ENCODE data around the gene SHISA9. TPM values are rescaled to one million over a fixed set of nuclear protein-coding genes. Genes with fewer than 3 reads are reported as not detected.

SHISA9 gene
- polyA plus RNA-seq, 1 donor from 2014 or later: not detected

- no peak overlapping the region for H3K4me3 Mint-ChIP-seq
- no peaks in the 10 kb centered on the region for H3K36me3 Mint-ChIP-seq
- H3K9me3 Mint-ChIP-seq: peaks cover 5 to 7% (median 6%) of the 10 kb centered on the region in 3 donors
- H3K4me1 Mint-ChIP-seq: no peaks in the 10 kb centered on the region
- no peak overlapping the region for H3K27ac Mint-ChIP-seq
- H3K27me3 Mint-ChIP-seq: no peaks in the 10 kb centered on the region
Observed at GRCh38 chr16:13105427-13105826, 204.0 kb downstream of the SHISA9 start.

DNA sequence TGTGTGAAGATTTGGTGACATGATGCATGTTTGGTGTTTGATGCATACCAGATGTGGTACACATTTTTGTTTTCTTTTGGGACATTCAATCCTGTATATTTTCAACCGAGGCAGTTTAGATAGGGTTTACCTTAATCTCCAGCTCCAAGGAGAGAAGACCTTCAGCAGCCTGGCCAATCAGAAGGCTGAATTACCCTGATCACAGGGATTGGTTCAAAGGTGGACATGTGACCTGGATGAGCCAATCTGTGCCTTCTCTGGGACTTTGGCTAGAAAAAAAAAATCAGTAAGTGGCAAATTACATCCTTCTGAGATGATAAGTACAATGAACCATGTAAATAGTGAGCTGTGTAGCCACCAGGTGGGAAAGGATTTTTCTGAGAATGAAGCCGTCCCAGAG lies 205.1 kb downstream of the SHISA9 start:
- Mint-ChIP-seq H3K36me3 (no peaks in the 10 kb centered on the region), H3K27ac (no peak overlapping the region), H3K4me3 (no peak overlapping the region), H3K4me1 (no peaks in the 10 kb centered on the region), H3K27me3 (no peaks in the 10 kb centered on the region), H3K9me3 (peaks cover 5 to 7% (median 6%) of the 10 kb centered on the region in 3 donors)

DNA sequence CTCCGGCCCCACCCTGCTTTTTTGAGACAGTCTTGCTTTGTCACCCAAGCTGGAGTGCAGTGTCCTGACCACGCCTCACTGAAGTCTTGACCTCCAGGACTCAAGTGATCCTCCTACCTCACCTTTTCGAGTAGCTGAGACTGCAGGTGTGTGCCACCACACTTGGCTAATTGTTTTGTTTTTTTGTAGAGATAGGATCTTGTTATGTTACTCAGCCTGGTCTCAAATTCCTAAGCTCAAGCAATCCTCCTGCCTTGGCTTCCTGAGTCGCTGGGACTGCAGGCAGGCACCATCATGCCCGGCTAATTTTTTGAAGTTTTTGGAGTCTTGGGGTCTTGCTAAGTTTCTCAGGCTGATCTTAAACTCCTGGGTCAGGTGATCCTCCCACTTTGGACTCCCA lies 206.7 kb downstream of the SHISA9 start:
- Mint-ChIP-seq H3K27ac (no peak overlapping the region), H3K9me3 (peaks cover 5 to 8% (median 7%) of the 10 kb centered on the region in 3 donors), H3K4me3 (no peak overlapping the region), H3K27me3 (no peaks in the 10 kb centered on the region), H3K4me1 (no peaks in the 10 kb centered on the region), H3K36me3 (peaks cover 2% of the 10 kb centered on the region)

DNA sequence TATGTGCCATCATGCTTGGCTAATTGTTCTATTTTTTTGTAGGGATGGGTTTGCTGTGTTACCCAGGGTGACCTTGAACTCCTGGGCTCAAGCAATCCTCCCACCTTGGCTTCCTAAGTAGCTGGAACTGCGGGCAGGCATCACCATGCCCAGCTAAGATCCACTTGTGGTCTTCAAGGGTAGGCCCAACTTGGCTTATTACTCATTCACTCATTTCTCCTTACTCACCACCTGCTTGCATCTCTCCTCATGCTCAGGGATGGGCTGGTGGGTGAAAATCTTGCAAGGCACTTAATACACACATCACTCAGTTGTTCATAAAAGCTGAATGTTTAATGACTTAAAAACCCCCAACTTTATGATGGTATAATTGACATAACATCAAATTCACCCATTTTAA lies 207.8 kb downstream of the SHISA9 start:
- Mint-ChIP-seq H3K9me3 (peaks cover 5 to 8% (median 7%) of the 10 kb centered on the region in 3 donors), H3K4me3 (no peak overlapping the region), H3K27ac (no peak overlapping the region), H3K4me1 (no peaks in the 10 kb centered on the region), H3K27me3 (no peaks in the 10 kb centered on the region), H3K36me3 (peaks cover 2% of the 10 kb centered on the region)

DNA sequence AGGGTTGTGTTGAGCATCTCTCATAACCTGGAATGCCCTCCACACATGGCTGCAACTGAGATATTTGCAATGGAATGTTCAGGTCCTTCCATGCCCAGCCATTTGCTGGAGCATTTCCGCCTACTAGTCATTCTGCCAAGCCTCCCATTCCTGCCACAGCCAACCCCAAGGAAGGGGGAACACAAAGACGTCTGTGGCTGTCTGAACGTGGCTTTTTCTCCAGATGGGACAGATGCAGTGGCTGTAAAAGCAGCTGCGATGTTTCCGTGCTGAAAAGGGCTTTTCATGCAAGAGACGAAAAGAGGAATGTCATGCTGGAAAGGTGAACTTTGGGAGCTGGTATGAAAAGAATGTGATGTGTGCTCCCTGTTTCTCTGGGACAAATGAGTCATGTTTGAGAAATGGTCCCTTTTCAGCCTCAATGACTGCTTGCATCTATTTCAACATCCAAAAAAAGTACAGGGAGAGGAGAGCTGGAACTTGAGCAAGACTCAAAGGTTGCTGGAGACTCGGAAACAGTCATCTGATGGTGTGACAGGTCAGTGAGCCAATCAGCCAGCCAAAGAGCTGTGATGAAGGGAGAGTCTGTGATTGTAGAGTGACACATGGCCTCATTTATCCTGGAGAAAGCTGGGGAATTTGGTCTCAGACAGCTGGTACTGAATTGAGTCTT lies 208.9 kb downstream of the SHISA9 start:
- no peaks in the 10 kb centered on the region for H3K27me3 Mint-ChIP-seq
- H3K4me3 Mint-ChIP-seq: no peak overlapping the region
- no peaks in the 10 kb centered on the region for H3K4me1 Mint-ChIP-seq
- H3K36me3 Mint-ChIP-seq: peaks cover 2% of the 10 kb centered on the region
- H3K27ac Mint-ChIP-seq: no peak overlapping the region
- peaks cover 0 to 5% (median 5%) of the 10 kb centered on the region in 3 donors for H3K9me3 Mint-ChIP-seq

DNA sequence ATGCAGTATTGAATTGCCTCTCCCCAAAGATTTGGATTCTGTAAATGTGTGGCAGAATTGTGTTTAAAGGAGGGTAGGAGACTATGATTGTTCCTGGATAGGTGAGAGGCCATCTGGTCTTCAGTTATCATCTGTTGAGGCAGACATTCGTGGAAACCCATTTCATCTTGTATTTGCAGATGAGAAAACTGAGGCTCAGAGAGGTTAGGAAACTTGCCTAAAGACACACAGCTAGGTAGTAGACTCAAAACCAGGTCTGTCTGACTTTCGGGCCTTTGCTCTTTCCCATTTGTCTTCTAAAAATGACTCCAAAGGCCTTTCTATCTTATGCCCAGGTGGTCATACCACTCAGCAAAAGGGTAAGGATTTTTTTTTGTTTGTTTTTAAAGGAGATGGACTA lies 210.3 kb downstream of the SHISA9 start:
- H3K4me1 Mint-ChIP-seq: no peaks in the 10 kb centered on the region
- H3K27me3 Mint-ChIP-seq: no peaks in the 10 kb centered on the region
- peaks cover 0 to 9% (median 3%) of the 10 kb centered on the region in 3 donors for H3K9me3 Mint-ChIP-seq
- H3K36me3 Mint-ChIP-seq: peaks cover 2% of the 10 kb centered on the region
- no peak overlapping the region for H3K4me3 Mint-ChIP-seq
- H3K27ac Mint-ChIP-seq: no peak overlapping the region

DNA sequence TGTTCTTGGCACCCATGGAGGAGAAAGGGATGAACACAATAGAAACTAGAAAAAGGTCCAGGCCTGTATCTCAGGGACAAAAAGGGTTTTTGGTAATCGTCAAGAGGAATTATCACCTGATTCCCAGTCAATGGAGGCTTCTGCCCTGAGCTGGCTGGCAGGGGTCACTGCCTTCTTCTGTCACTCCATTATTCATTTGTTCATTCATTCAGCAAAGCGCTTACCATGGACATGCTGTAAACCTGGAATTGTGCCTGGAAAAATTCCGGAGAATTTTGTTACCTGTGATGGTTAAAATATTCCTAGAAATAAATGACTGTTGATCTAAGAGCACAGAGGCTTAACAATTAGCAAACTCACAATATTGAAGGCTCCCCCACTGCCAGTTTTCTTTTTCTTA lies 212.3 kb downstream of the SHISA9 start:
- Mint-ChIP-seq H3K4me1 (no peaks in the 10 kb centered on the region), H3K27me3 (no peaks in the 10 kb centered on the region), H3K4me3 (no peak overlapping the region), H3K36me3 (peaks cover 2% of the 10 kb centered on the region), H3K27ac (no peak overlapping the region), H3K9me3 (peaks cover 0 to 4% (median 2%) of the 10 kb centered on the region in 3 donors)

DNA sequence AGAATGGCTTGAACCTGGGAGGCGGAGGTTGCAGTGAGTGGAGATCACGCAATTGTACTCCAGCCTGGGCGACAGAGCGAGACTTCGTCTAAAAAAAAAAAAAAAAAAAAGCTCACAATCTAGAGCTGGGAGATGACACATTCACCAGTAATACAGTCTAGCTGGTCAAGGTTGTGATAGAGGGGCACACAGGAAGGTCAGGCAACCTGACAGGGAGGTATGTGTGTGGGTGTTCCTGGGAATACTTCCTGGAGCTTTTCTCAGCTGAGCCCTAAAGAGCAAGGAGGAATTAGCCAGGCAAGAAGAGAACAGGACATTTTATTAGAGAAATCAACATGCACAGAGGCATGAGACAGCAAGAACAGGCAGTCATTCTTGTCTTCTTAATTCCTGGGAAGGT lies 216.7 kb downstream of the SHISA9 start:
- no peak overlapping the region for H3K4me3 Mint-ChIP-seq
- H3K27me3 Mint-ChIP-seq: no peaks in the 10 kb centered on the region
- no peak overlapping the region for H3K27ac Mint-ChIP-seq
- no peaks in the 10 kb centered on the region for H3K4me1 Mint-ChIP-seq
- H3K9me3 Mint-ChIP-seq: peaks cover 0 to 4% (median 0%) of the 10 kb centered on the region in 3 donors
- H3K36me3 Mint-ChIP-seq: no peaks in the 10 kb centered on the region

DNA sequence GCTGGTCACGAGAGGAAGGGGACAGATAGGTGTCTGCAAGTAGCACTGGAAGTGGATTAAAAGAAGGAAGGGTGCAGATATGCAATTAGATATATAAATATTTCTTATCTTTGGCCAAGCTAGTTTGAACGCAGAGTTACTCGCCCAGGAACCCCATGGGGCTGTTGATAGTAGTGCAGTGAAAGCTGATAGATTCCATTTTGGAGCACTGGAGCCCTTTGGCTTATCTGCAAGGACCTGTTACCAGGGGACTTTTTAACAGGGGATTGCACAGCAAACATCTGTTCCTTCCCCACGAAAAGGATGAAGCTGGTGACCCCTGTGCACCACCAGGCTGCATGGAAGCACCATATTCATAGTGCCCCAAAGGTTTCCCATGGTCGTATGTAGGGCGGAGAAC lies 218.7 kb downstream of the SHISA9 start:
- Mint-ChIP-seq H3K4me1 (no peaks in the 10 kb centered on the region), H3K9me3 (peaks cover 2 to 9% (median 8%) of the 10 kb centered on the region in 3 donors), H3K27ac (no peak overlapping the region), H3K4me3 (no peak overlapping the region), H3K36me3 (peaks cover 1% of the 10 kb centered on the region), H3K27me3 (no peaks in the 10 kb centered on the region)

GRCh38 chr16:13120557-13120956 lies 219.2 kb downstream of the SHISA9 start:
- peaks cover 2 to 9% (median 8%) of the 10 kb centered on the region in 3 donors for H3K9me3 Mint-ChIP-seq
- no peak overlapping the region for H3K27ac Mint-ChIP-seq
- peaks cover 1% of the 10 kb centered on the region for H3K36me3 Mint-ChIP-seq
- H3K4me3 Mint-ChIP-seq: no peak overlapping the region
- no peaks in the 10 kb centered on the region for H3K27me3 Mint-ChIP-seq
- no peaks in the 10 kb centered on the region for H3K4me1 Mint-ChIP-seq

GRCh38 chr16:13123991-13124390 lies 222.6 kb downstream of the SHISA9 start:
- peaks cover 1% of the 10 kb centered on the region for H3K36me3 Mint-ChIP-seq
- no peaks in the 10 kb centered on the region for H3K4me1 Mint-ChIP-seq
- H3K9me3 Mint-ChIP-seq: peaks cover 2 to 8% (median 5%) of the 10 kb centered on the region in 3 donors
- no peak overlapping the region for H3K4me3 Mint-ChIP-seq
- H3K27me3 Mint-ChIP-seq: no peaks in the 10 kb centered on the region
- H3K27ac Mint-ChIP-seq: no peak overlapping the region

DNA sequence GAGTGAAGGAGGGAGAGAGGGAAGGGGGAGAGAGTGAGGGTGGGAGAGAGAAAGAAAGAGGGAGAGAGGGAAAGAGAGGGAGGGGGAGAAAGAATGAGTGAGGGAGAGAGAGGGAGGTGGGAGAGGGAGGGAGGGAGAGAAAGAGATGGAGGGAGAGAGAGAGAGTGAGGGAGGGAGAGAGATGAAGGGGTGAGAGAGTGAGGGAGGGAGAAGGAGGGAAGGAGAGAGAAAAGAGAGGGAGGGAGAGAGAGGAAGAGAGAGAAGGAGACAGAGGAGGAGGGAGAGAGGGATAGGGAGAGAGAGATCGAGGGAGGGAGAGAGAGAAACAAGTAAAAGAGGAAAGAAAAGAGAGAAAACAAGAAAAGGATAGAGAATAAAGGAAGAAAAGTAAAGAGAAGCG lies 225.7 kb downstream of the SHISA9 start:
- Mint-ChIP-seq H3K4me3 (no peak overlapping the region), H3K27me3 (no peaks in the 10 kb centered on the region), H3K27ac (no peak overlapping the region), H3K4me1 (no peaks in the 10 kb centered on the region), H3K9me3 (peaks cover 4 to 13% (median 10%) of the 10 kb centered on the region in 3 donors), H3K36me3 (peaks cover 1% of the 10 kb centered on the region)

DNA sequence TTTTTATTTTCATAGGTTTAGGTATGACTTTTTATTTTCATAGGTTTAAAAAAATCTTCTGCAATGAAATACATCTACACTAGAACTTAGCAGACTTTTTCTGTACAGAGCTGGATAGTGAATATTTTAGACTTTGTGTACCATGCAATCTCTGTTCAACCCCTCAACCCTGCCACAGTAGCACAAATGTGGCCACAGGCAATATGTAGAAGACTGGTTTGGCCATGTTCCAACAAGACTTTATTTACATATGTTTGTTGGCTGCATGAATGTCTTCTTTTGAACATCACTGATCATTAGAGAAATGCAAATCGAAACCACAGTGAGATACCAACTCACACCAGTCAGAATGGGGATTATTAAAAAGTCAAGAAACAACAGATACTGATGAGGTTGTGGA lies 229.2 kb downstream of the SHISA9 start:
- Mint-ChIP-seq H3K27ac (no peak overlapping the region), H3K27me3 (no peaks in the 10 kb centered on the region), H3K4me1 (no peaks in the 10 kb centered on the region), H3K36me3 (no peaks in the 10 kb centered on the region), H3K4me3 (no peak overlapping the region), H3K9me3 (peaks cover 2 to 17% (median 5%) of the 10 kb centered on the region in 3 donors)

GRCh38 chr16:13134836-13135235 lies 233.4 kb downstream of the SHISA9 start:
- Mint-ChIP-seq H3K27ac (no peak overlapping the region), H3K4me1 (no peaks in the 10 kb centered on the region), H3K36me3 (no peaks in the 10 kb centered on the region), H3K27me3 (no peaks in the 10 kb centered on the region), H3K9me3 (peaks cover 2 to 16% (median 6%) of the 10 kb centered on the region in 3 donors), H3K4me3 (no peak overlapping the region)

DNA sequence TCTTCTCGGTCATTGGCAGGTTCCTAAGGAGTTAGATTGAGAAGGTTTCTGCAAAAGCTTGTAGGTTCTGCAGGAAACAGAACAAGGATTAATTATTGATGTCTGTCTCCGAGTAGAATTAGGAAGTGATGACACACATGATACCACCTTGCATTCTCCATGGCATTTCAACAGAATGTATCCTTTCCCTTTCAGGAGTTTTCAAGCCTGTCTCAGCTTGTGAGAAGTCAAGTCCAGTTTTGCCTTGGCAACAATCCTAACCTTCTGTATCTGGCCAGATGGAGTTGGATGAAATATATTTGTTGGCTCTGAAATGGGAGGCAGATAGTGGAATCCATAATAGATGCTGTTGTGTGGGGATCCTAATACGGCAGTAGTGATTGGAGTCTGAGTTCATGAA lies 235.5 kb downstream of the SHISA9 start:
- H3K27ac Mint-ChIP-seq: no peak overlapping the region
- no peak overlapping the region for H3K4me3 Mint-ChIP-seq
- H3K36me3 Mint-ChIP-seq: no peaks in the 10 kb centered on the region
- no peaks in the 10 kb centered on the region for H3K27me3 Mint-ChIP-seq
- peaks cover 0 to 12% (median 2%) of the 10 kb centered on the region in 3 donors for H3K9me3 Mint-ChIP-seq
- H3K4me1 Mint-ChIP-seq: no peaks in the 10 kb centered on the region

- Mint-ChIP-seq H3K27me3 (no peaks in the 10 kb centered on the region), H3K27ac (no peak overlapping the region), H3K4me3 (no peak overlapping the region), H3K9me3 (peaks cover 0 to 10% (median 3%) of the 10 kb centered on the region in 3 donors), H3K36me3 (no peaks in the 10 kb centered on the region), H3K4me1 (no peaks in the 10 kb centered on the region)
Observed at GRCh38 chr16:13138528-13138927, 237.1 kb downstream of the SHISA9 start.

All from IgD-negative memory B cell (primary cell).